Bronchial epithelial cell (primary cell): ENCODE measurements around the gene TMEM132C. TPM values are rescaled to one million over a fixed set of nuclear protein-coding genes. Genes with fewer than 3 reads are reported as not detected.

Experiments
- DNase-seq: peaks from one replicate; pipeline ENCODE4 v3.0.0-alpha.2; 2010; ENCODE audit warnings: low read depth
- FAIRE-seq: peaks from 2 replicates; lab custom pipeline; 2011; peaks lifted over from hg19 to GRCh38; lab: Jason Lieb, UNC
- H3K27me3 ChIP-seq: 2 replicates; pipeline ENCODE4 v1.5.1; 2011; ENCODE audit warnings: low read length; ENCODE audit not compliant: control insufficient read depth, insufficient read depth
- H3K36me3 ChIP-seq: 2 replicates; pipeline ENCODE4 v1.5.1; 2011; ENCODE audit warnings: low read length; ENCODE audit not compliant: control insufficient read depth, insufficient read depth
- H3K4me3 ChIP-seq: 2 replicates; pipeline ENCODE4 v1.5.1; 2011; ENCODE audit warnings: mild to moderate bottlenecking, low read depth, low read length, control low read depth
- CTCF ChIP-seq: IDR thresholded peaks from 2 replicates; pipeline ENCODE4 v1.5.1; 2011; ENCODE audit warnings: mild to moderate bottlenecking, moderate library complexity, low read length, control low read depth, inconsistent platforms; ENCODE audit not compliant: insufficient read depth, severe bottlenecking
- total RNA-seq: library from RNA; depleted of rRNA; stranded (reverse); fragments of >200 nt; gene quantifications from 2 replicates; pipeline ENCODE4 v1.2.1, GENCODE V29; 2014

The TMEM132C gene
- total RNA-seq, 1 donor from 2014 or later = not detected

DNA sequence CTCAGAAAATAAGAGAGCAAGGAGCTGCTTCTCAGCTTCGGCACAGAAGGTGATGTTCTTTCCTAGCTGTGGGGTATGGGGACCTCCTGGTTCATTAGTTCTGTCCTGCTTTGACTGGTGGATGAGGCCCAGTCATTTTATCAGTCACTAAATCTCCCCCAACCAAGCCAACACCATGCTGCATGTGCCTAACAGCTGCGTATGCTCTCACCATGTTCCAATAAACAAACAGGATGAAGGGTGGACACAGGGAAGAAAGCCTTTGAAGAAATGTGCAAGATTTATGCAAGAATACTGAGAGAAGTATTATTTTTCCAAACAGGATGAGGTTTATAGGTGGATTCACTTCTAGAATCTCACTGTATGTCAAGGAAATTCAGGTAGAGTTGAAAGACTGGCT, 156.2 kb downstream of the TMEM132C start:
- no peak for TF ChIP-seq CTCF
- DNase-seq (no peak), FAIRE-seq (no peak)

DNA sequence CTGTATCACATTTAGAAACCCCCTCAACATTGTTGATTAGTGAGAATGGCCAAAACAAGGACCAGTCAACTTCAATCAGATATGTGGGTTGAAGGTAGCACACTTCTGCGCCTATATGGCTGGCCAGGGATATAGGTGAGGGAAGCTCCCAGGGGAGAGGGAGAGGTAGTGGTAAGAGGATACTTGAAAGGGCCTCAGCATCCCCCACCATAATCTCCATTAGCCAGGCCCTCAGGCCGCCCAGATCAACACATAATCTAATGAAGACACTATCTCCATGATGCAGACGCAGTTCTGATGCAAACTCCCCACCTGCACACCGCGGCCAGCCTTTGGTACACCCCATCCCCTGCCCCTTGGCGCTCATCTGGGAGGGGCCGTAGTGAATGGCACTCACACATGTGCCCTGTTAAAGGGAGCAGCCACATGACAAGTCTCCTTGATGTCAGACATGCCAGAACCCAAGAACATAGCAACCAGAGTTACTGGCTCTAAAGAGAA, 158.0 kb downstream of the TMEM132C start:
- FAIRE-seq (no peak), DNase-seq (no peak)
- Histone ChIP-seq H3K4me3 (no peak overlapping the region), H3K27me3 (no peaks in the 10 kb centered on the region), H3K36me3 (no peaks in the 10 kb centered on the region)
- no peak for TF ChIP-seq CTCF

More for the DNA sequence above, 156.2 kb downstream of the TMEM132C start:
- Histone ChIP-seq H3K4me3 (no peak overlapping the region), H3K36me3 (no peaks in the 10 kb centered on the region), H3K27me3 (no peaks in the 10 kb centered on the region)

DNA sequence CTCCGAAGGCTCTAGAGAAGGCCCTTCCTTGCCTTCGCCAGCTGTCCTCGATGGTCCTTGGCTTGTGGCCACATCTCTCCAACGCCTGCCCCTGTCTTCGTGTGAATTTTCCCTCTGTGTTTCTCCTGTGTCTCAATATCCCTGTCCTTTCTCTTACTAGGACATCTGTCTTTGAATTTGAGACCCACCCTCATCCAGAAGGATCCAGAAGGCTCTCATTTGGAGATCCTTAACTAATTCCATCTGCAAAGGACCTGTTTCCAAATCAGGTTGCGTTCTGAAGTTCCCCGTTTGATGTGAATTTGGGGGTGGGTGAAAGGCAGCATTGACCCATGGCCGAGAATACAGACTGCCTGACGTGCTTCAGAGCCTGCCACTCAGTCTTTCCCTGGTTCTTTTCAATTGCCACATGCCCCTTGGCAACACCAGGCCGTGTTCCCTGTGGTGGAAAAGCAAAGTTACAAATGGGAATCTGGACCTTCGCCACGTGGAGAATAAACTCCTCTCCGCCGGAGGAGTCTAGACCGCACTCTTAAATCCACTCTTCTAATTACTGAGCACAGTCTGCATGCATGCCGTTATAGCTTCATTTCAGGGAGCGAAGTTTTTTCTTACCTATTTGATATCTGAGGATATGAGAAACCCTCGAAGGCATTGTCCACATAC, 158.8 kb downstream of the TMEM132C start:
- no peaks in the 10 kb centered on the region for H3K36me3 ChIP-seq
- H3K27me3 ChIP-seq = no peaks in the 10 kb centered on the region
- H3K4me3 ChIP-seq = no peak overlapping the region
- TF ChIP-seq CTCF = no peak
- FAIRE-seq (no peak), DNase-seq (no peak)

- H3K4me3 ChIP-seq = no peak overlapping the region
- H3K36me3 ChIP-seq = no peaks in the 10 kb centered on the region
- H3K27me3 ChIP-seq = no peaks in the 10 kb centered on the region
- DNase-seq = no peak
- no peak for FAIRE-seq
- no peak for TF ChIP-seq CTCF
Measured at GRCh38 chr12:128426511-128426910, 159.5 kb downstream of the TMEM132C start.

GRCh38 chr12:128439796-128440195, 172.8 kb downstream of the TMEM132C start:
- no peak for DNase-seq
- no peak for TF ChIP-seq CTCF
- no peak for FAIRE-seq
- Histone ChIP-seq H3K27me3 (no peaks in the 10 kb centered on the region), H3K4me3 (no peak overlapping the region), H3K36me3 (no peaks in the 10 kb centered on the region)

DNA sequence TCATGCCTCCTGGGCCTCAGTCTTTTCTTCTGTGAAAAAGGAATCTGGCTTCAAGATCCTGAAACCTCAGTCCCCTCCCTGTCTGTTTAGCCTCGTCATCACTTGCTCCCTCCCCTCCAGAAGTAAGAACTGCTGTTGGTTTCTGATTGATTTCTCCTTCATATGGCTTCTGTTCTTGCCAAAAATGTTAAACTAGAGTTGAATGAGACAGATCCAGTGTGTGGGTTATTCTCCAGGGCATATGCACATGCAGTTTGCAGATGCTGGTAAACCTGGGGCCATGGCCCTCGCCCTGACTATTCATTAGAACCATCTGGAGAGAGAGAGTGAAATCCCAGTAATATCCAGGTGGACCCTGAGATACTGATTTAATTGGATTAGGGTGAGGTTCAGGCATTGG, 175.1 kb downstream of the TMEM132C start:
- FAIRE-seq = no peak
- H3K36me3 ChIP-seq = no peaks in the 10 kb centered on the region
- DNase-seq = no peak
- no peak overlapping the region for H3K4me3 ChIP-seq
- no peak for TF ChIP-seq CTCF
- H3K27me3 ChIP-seq = no peaks in the 10 kb centered on the region
